ENCODE measurements around the gene PGAM5. TPM values are rescaled to one million over a fixed set of nuclear protein-coding genes. Genes with fewer than 3 reads are reported as not detected.

Gene PGAM5
- polyA plus RNA-seq, 1 donor = 21.7 TPM

DNA sequence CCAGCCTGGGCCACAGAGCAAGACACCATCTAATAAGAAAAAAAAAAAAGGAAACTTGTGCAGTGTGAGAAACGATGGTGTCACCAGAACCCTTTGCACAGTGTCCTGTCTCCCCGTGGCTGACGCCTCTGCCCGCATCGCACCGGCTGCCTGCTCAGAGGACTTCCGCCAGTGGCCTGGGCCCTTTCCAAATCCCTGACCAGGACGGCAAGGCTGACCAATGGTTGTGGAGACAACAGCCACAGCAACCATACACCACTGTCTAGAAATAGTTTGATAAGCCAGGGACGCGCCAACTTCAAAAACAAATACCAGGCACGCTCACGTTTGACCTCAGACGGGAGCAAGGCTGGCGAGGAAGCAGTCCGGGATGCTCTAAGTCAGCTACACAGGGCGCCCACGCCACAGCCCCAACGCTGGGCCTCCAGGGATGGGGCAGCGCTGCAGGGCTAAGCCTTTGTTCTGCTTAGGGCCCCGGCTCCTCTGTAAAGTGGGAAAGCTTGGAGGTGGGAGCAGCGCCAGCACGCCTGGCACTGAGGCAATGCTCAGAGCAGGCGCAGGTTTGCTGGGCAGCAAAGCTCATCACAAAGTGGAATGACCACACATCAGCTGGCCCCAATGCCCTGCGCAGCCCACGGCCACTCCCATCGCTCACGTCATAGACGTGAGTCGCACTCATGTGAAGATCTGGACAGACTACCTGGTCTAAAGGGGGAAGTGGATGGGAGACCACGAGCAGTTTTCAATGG, 12.5 kb downstream of the PGAM5 start:
- DNase-seq = no peak

GRCh38 chr12:132723764-132724140, 13.1 kb downstream of the PGAM5 start:
- no peak for DNase-seq

DNA sequence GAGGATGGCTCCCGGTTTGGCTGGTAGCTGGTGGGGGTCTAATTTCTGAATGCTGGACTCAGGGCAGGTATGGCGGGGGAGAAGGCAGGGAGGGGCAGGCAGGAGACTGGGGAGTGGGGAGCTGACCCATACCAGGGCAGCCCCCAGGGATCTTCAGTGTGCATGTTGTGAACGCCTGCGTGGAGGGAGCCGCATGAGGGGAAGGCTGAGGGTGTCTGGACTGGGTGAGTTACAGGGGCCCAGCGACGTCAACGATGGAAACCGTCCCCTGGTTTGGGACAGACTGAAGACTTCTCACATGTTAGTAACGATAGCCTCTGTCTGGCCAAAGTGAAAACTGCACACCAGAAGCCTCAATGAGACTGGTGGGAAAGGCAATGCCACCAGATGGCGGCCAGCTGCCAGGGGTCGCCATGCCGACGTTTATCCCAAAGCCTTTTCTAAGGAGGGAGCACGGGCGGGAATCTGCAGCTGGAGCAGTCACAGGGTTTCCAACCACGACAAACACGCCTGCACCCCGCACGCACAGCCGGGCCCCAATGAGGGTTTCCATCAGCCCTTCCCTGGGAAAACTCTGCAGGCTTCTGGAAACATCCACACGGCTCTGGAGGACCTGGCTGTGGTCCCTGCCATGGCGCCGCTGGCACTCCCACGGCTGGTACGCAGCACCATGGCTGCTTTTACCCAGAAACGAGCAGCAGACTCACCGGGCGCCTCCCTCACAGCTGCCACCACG, 14.0 kb downstream of the PGAM5 start:
- DNase-seq = no peak

DNA sequence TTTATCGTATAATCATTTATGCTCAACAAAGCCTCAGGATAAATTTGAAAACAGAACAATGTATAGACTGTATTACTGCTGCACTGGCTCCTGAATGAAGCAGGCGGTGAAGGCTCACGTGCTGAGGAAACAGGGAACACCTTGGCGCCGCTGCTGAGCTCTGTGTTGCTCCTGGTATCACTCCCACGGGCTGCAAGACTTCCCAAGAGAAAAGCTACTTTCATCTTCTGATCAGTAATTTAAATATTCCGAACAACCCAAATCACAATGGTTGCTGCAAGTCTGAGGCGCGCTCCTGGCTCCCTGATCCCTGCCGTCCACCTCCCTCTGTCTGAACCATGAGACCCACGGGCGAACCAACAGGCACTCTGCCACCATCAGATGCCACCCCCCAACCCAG, 15.7 kb downstream of the PGAM5 start:
- DNase-seq = no peak

GRCh38 chr12:132727091-132727794, 16.6 kb downstream of the PGAM5 start:
- no peak for DNase-seq

GRCh38 chr12:132728502-132728901, 17.9 kb downstream of the PGAM5 start:
- DNase-seq = no peak

GRCh38 chr12:132729541-132730320, 19.1 kb downstream of the PGAM5 start:
- DNase-seq = no peak

- no peak for DNase-seq
Measured at GRCh38 chr12:132730353-132730752, 19.7 kb downstream of the PGAM5 start.

DNA sequence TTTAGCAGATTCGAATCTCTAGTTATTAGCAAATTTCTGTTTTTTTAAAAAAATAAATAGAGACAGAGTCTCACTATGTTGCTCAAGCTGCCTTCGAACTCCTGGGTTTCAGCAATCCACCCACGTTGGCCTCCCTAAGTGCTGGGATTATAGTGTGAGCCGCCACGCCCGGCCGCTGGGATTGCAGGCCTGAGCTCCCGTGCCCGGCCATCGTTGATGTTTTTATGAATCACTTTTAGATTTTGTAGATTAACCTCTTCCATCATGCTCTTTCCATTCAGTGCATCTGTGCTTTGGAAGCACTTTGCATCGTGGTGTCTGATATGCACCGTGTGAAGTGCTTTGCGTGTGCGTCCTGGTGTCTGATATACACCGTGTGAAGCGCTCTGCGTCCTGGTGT, 20.9 kb downstream of the PGAM5 start:
- DNase-seq = no peak

- no peak for DNase-seq
Measured at GRCh38 chr12:132734206-132734605, 23.6 kb downstream of the PGAM5 start.

DNA sequence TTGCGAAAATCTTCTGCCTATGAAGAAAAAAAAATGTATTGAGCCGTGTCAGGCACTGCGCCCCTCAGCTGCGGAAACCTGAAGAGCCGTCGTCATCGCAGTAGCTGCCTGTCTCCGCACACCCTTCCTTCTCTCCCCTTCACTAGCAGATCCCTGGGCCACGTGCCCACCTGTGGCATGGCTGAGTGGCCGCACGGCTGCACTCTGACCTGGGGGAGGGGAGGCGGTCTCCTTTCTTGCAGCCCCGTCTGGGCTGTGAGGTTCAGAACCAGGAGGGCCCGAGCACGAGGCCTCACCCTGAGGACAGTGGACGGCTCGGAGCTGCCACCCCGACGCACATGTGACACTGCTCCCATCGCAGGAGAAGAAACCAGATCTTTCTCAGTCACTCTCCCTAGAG, 24.9 kb downstream of the PGAM5 start:
- DNase-seq = no peak

- no peak for DNase-seq
Measured at GRCh38 chr12:132736378-132736777, 25.7 kb downstream of the PGAM5 start.

DNA sequence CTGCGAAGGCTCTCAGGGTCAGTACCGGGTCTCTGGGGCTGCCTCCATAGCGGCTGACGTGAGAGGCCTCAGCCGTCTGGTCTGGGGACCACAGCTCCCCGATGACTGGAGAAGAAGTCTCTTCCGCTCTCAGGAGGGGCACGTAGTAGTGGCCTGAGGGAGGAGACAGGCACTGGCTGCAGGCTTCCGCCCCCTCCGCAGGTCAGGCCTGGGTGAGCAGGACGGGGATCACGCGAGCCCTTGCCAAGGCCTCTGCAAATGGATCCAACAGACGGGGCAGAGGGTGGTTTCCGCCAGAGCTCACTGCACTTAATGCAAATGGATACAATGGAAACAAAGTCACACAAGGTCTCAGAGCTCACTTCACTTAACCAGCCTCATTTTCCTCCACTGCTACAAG, 26.3 kb downstream of the PGAM5 start:
- DNase-seq = no peak

DNA sequence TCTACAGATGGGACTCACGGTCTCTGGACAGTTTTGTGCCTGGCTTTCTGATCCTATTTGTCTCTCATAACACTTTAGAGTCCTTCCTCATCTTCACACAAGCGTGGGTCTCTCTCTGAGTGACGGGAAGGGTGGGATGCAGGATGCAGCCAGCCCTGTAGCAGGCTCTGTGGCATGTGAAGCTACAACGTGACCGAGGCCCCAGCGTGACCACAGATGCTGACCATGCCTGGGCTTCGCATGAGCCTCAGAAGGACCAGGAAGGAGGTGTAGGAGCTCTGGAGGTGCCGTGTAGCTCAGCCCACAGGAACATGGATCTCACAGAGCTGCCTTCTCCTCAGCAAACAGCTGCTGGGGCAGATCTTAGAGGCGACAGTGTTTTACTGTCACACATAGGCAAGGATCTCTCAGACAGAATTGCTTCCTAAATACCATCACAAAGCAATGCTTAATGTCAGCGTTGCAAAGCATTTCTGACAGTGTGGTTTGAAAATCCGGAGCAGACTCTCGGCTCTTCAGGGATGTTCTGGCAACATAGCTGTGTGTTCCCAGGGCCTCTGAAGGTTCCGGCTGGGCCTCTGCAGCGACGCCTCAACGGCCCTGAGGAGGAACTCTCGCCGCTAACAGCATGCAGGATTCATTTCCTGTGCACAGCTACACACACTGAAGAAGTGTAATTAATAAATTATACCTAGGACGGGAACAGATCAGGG, 29.1 kb downstream of the PGAM5 start:
- no peak for DNase-seq

- DNase-seq = no peak
Measured at GRCh38 chr12:132740313-132740646, 29.6 kb downstream of the PGAM5 start.

DNA sequence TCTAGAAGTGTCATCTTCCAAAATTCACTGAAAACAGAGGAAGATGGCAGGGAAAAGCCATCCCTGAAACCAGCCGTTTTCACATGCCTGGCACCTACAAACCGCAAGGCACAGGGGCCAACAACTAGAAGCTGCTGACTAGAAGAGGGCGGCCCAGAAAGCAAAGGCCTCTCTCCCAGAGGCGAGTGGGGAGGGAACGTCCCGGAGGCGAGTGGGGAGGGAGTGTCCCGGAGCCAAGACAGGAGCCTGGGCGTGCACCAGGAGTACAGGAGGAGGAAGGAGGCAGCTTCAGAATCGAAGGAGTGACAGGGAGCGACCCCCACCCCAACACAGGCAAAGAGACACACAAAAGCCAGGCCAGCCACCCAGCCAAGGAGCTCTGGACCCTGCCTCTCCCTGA, 30.0 kb downstream of the PGAM5 start:
- no peak for DNase-seq

GRCh38 chr12:132741620-132742019, 31.0 kb downstream of the PGAM5 start:
- no peak for DNase-seq

DNA sequence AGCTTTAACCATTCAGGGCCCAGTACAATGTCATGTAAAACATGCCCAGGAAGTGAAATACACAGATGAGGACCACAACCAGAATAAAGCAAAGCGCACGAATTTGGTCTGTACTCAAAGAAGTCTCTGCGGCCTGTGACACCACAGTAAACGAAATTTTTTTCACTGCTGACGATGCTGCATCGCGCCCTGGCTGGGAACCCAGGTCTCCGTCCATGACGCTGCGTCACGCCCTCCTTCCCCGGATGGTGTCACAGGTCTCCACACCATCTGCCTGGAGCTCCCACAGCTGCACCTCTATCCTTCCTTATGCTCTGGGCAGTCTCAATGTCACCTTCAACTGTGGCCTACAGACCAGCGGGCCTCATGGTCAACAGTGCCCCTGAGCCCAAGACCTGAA, 33.2 kb downstream of the PGAM5 start:
- no peak for DNase-seq

GRCh38 chr12:132746613-132747012, 36.0 kb downstream of the PGAM5 start:
- no peak for DNase-seq

DNA sequence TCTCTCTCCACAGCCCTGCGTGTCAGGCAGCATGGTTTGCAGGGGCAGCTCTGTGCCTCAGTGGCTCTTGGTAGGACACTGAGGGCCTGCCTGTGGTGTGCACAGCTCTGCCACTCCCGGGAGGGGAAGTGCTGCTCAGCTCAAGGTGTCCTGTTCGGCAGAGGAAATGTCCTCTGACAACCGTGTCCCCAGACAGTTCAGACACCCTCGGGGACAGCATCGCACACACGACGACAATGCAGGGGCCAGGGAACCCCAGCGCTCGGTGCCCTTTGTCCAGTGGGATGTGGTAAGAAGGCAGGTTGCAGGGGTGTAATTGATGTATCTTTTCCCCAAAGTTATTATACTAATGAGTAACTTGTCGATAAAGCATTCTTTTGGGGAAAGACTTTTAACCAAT, 36.8 kb downstream of the PGAM5 start:
- DNase-seq = no peak

DNA sequence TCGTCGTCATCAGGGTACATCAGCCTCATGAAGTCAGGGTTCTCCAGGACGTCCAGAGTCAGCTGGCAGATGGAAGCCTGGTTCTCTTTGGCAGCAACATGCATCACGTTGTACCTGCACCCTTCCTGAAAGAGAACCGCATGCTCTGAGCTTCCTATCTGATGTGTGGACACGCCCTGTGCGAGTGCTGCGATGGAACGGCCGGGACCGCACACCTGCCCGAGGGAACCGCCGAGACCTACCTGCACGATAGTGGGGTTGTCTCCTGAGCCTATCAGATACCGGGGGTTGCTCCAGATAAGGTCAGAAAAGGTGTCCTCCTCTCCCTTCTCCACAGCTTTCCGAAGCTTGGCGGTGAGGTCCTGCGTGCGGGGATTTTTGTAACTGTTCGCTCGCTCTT, 37.3 kb downstream of the PGAM5 start:
- DNase-seq = no peak

DNA sequence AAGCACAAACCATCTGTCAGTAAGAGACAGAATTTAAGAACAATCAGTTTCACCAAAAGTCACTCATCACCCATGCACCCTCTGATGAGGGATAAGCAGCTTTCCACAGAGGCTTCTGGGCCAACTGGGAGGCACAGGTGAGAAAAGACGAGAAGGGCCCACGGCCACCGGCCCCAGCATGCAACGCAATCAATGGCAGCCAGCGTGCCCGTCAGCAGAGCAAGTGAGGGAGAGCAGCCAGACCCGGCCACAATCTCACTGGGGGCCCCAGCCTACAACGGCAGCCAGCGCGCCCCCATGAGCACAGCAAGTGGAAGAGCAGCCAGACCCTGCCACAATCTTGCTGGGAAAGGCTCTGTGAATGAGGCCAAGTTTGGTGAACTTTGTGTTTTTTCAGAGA, 37.7 kb downstream of the PGAM5 start:
- no peak for DNase-seq
